ENCODE measurements around the gene PLD1.
"Not testable (repeated sequence)": the region's sequence is repeated elsewhere in the genome, so short reads cannot be mapped to it uniquely, and the experiment has no call there.

PLD1 gene

GRCh38 chr3:171700157-171700556 is 110.1 kb downstream of the PLD1 start:
- no peak overlapping the region for H3K4me3 ChIP-seq (ENCODE audit: low read length)
- TF ChIP-seq CTCF (conservative IDR thresholded peaks at IDR 0.05; ENCODE audit: low read length): no peak
- no peak for DNase-seq (ENCODE audit: low read depth)

- peak; percentile 14 for DNase-seq (ENCODE audit: low read depth)
- no peak overlapping the region for H3K4me3 ChIP-seq (ENCODE audit: low read length)
- TF ChIP-seq CTCF (conservative IDR thresholded peaks at IDR 0.05; ENCODE audit: low read length): no peak
Measured at GRCh38 chr3:171699601-171700000, 110.7 kb downstream of the PLD1 start.

GRCh38 chr3:171696805-171697204 is 113.5 kb downstream of the PLD1 start:
- no peak for DNase-seq (ENCODE audit: low read depth)
- H3K4me3 ChIP-seq (ENCODE audit: low read length): no peak overlapping the region
- TF ChIP-seq CTCF (conservative IDR thresholded peaks at IDR 0.05; ENCODE audit: low read length): no peak

- no peak for TF ChIP-seq CTCF (conservative IDR thresholded peaks at IDR 0.05; ENCODE audit: low read length)
- no peak overlapping the region for H3K4me3 ChIP-seq (ENCODE audit: low read length)
- peak; percentile 29 for DNase-seq (ENCODE audit: low read depth)
Measured at GRCh38 chr3:171695426-171695825, 114.9 kb downstream of the PLD1 start.

GRCh38 chr3:171694888-171695287 is 115.4 kb downstream of the PLD1 start:
- no peak for TF ChIP-seq CTCF (conservative IDR thresholded peaks at IDR 0.05; ENCODE audit: low read length)
- no peak overlapping the region for H3K4me3 ChIP-seq (ENCODE audit: low read length)

GRCh38 chr3:171692551-171692950 is 117.7 kb downstream of the PLD1 start:
- not testable (repeated sequence) for H3K4me3 ChIP-seq (ENCODE audit: low read length); DNase-seq (ENCODE audit: low read depth)

More at GRCh38 chr3:171694888-171695287, 115.4 kb downstream of the PLD1 start:
- no peak for DNase-seq (ENCODE audit: low read depth)

GRCh38 chr3:171691485-171691884 is 118.8 kb downstream of the PLD1 start:
- DNase-seq (ENCODE audit: low read depth): no peak
- no peak overlapping the region for H3K4me3 ChIP-seq (ENCODE audit: low read length)
- no peak for TF ChIP-seq CTCF (conservative IDR thresholded peaks at IDR 0.05; ENCODE audit: low read length)

- H3K4me3 ChIP-seq (ENCODE audit: low read length): no peak overlapping the region
- TF ChIP-seq CTCF (conservative IDR thresholded peaks at IDR 0.05; ENCODE audit: low read length): no peak
- DNase-seq (ENCODE audit: low read depth): no peak
Measured at GRCh38 chr3:171690281-171690680, 120.0 kb downstream of the PLD1 start.
